GM20431 (cell line): ENCODE data around the gene MYO9A.

Source experiments
- in situ Hi-C: fragments of 300-500 bp; cut with MseI, MboI; formaldehyde crosslinking; loops from one replicate; pipeline ENCODE4 v1.15.0; 2020; ENCODE audit warnings: low sequenced_read_pairs; ENCODE audit not compliant: unreplicated experiment

Gene MYO9A

GRCh38 chr15:71800835-71801745 lies 316.9 kb downstream of the MYO9A start:
- in situ Hi-C loops, result no loop called here

GRCh38 chr15:71800190-71800589 lies 317.8 kb downstream of the MYO9A start:
- in situ Hi-C loops, result no loop called here

- in situ Hi-C loops, result no loop called here
Measured at GRCh38 chr15:71798641-71799040, 319.3 kb downstream of the MYO9A start.

GRCh38 chr15:71792521-71792920 lies 325.4 kb downstream of the MYO9A start:
- in situ Hi-C loops, result no loop called here

- in situ Hi-C loops, result no loop called here
Measured at GRCh38 chr15:71791975-71792374, 326.0 kb downstream of the MYO9A start.

- in situ Hi-C loops, result no loop called here
Measured at GRCh38 chr15:71790081-71790480, 327.9 kb downstream of the MYO9A start.

GRCh38 chr15:71789616-71790015 lies 328.3 kb downstream of the MYO9A start:
- in situ Hi-C loops, result loop anchor here (10.0 kb wide), 1 partner anchor 365 kb away; no protein-coding TSS in a partner anchor

GRCh38 chr15:71788646-71789579 lies 329.0 kb downstream of the MYO9A start:
- in situ Hi-C loops, result loop anchor here (10.0 kb wide), 1 partner anchor 366 kb away; no protein-coding TSS in a partner anchor

GRCh38 chr15:71786673-71787072 lies 331.3 kb downstream of the MYO9A start:
- in situ Hi-C loops, result loop anchor here (10.0 kb wide), 1 partner anchor 368 kb away; no protein-coding TSS in a partner anchor

- in situ Hi-C loops, result loop anchor here (10.0 kb wide), 1 partner anchor 369 kb away; no protein-coding TSS in a partner anchor
Measured at GRCh38 chr15:71785996-71786395, 332.0 kb downstream of the MYO9A start.

- in situ Hi-C loops, result loop anchor here (10.0 kb wide), 1 partner anchor 370 kb away; no protein-coding TSS in a partner anchor
Measured at GRCh38 chr15:71784719-71785118, 333.2 kb downstream of the MYO9A start.

GRCh38 chr15:71782422-71783165 lies 335.4 kb downstream of the MYO9A start:
- in situ Hi-C loops, result loop anchor here (10.0 kb wide), 1 partner anchor 372 kb away; no protein-coding TSS in a partner anchor

- in situ Hi-C loops, result loop anchor here (10.0 kb wide), 1 partner anchor 373 kb away; no protein-coding TSS in a partner anchor
Measured at GRCh38 chr15:71781965-71782265, 336.0 kb downstream of the MYO9A start.

- in situ Hi-C loops, result loop anchor here (10.0 kb wide), 1 partner anchor 373 kb away; no protein-coding TSS in a partner anchor
Measured at GRCh38 chr15:71781179-71781964, 336.6 kb downstream of the MYO9A start.

GRCh38 chr15:71780115-71780976 lies 337.6 kb downstream of the MYO9A start:
- in situ Hi-C loops, result loop anchor here (10.0 kb wide), 1 partner anchor 374 kb away; no protein-coding TSS in a partner anchor

- in situ Hi-C loops, result no loop called here
Measured at GRCh38 chr15:71779073-71779797, 338.7 kb downstream of the MYO9A start.

- in situ Hi-C loops, result no loop called here
Measured at GRCh38 chr15:71777216-71777943, 340.6 kb downstream of the MYO9A start.
